Fibroblast of the aortic adventitia (primary cell): ENCODE data around the gene MLH3. TPM values are rescaled to one million over a fixed set of nuclear protein-coding genes. Genes with fewer than 3 reads are reported as not detected.
"Not testable (repeated sequence)": the region's sequence is repeated elsewhere in the genome, so short reads cannot be mapped to it uniquely, and the experiment has no call there.

Experiments used
- DNase-seq: peaks from one replicate; pipeline ENCODE4 v3.0.0-alpha.2; 2010; ENCODE audit warnings: low read depth
- H3K4me3 ChIP-seq: 2 replicates; pipeline ENCODE4 v1.5.1; 2011; ENCODE audit warnings: low read depth, mild to moderate bottlenecking, control low read depth, low read length, moderate library complexity
- total RNA-seq: library from RNA; depleted of rRNA; stranded (reverse); fragments of >200 nt; gene quantifications from 2 replicates; pipeline ENCODE4 v1.2.3, GENCODE V29; 2012; ENCODE audit warnings: low replicate concordance
- TF ChIP-seq, protein P1 (sequence below): IDR thresholded peaks from 2 replicates; pipeline ENCODE4 v1.5.1; 2011; ENCODE audit warnings: mild to moderate bottlenecking, low read length, control low read depth, inconsistent platforms; ENCODE audit not compliant: insufficient read depth

MLH3 gene
- total RNA-seq, 1 donor, result 27.2 TPM

DNA sequence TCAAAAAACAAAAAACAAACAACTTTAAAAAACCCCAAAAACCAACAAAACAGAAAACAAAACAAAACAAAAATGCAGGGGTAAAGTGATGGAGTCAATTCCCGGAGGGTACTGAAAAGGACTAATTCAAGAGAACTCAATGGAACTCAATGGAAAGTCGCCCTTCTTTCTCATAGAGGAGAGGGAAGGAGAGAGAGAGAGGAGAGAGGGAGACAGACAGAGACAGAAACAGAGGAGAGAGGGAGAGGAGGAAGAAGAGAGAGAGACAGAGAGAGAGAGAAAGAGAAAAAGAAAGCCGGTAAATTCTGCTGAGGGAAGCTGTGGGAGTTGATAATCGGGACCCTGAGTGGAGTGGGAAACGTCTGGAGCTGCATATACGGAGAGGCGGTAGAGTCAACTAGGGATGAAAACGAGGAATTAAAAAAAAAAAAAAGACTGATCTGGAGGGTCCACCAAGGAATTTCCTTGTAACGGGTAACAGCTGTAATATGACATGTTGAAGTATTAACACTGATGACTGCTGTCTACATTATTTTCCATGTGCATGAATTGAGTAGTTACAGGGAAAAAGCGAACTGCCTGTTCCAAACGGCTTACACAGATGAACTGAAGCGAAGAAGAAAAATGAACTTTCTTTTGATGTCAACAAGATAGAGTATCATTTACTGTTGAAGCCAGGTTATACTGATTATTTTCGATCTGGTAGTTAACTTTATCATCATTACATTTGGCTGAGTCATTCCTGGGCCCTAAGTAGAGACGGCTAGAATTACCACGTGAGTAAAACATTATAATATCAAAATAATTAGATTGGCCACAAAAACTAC, 17.2 kb upstream of the MLH3 start:
- H3K4me3 ChIP-seq, result peak overlapping the region; percentile 66
- peak; percentile 87 for DNase-seq
- TF ChIP-seq, protein P1, sequence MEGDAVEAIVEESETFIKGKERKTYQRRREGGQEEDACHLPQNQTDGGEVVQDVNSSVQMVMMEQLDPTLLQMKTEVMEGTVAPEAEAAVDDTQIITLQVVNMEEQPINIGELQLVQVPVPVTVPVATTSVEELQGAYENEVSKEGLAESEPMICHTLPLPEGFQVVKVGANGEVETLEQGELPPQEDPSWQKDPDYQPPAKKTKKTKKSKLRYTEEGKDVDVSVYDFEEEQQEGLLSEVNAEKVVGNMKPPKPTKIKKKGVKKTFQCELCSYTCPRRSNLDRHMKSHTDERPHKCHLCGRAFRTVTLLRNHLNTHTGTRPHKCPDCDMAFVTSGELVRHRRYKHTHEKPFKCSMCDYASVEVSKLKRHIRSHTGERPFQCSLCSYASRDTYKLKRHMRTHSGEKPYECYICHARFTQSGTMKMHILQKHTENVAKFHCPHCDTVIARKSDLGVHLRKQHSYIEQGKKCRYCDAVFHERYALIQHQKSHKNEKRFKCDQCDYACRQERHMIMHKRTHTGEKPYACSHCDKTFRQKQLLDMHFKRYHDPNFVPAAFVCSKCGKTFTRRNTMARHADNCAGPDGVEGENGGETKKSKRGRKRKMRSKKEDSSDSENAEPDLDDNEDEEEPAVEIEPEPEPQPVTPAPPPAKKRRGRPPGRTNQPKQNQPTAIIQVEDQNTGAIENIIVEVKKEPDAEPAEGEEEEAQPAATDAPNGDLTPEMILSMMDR, result no peak

DNA sequence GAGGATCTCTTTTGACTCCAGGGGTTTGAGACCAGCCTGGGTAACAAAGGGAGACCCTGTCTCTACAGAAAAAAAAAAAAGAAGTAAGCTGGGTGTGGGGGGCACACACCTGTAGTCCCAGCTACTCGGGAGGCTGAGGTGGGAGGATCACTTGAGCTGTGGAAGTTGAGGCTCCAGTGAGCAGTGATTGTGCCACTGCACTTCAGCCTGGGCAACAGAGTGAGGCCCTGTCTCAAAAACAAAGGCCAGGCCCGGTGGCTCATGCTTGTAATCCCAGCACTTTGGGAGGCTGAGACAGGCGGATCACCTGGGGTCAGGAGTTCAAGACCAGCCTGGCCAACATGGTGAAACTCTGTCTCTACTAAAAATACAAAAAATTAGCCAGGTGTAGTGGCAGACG, 16.5 kb upstream of the MLH3 start:
- not testable (repeated sequence) for DNase-seq, H3K4me3 ChIP-seq

DNA sequence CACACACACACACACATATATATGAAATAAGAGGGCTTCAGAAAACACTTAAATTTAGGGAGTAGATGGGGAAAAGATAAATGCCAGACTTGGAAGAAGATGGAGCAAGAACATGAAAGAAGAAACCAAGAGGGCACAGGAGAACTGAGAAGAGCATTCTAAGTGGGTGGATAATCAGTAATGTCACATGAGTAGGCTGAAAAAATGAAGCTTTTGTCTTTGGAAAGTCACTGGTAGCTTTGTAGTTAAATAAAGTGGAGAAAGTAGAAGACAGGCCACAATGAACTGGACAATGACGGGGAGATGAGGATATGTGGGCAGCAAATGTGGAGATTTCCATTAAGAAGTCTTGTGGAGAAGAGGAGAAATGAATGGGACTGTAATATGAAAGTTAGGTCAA, 15.9 kb upstream of the MLH3 start:
- no peak overlapping the region for H3K4me3 ChIP-seq
- no peak for DNase-seq
- TF ChIP-seq, protein P1, result no peak

DNA sequence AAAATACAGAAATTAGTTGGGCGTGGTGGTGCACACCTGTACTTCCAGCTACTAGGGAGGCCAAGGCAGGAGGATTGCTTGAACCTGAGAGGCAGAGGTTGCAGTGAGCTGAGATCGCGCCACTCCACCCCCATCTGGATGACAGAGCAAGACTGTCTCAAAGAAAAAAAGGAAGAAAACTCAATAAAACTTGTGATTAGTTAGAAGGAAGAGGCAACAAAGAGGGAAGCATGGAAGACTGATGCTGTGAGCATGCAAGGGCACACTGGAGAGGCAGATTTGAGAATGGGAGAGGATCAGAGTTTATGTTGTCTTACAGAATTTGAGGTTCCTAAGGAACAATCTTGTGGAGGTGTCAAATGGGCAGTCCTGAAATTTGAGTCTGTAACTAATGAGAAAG, 15.4 kb upstream of the MLH3 start:
- H3K4me3 ChIP-seq, result no peak overlapping the region
- DNase-seq, result no peak
- TF ChIP-seq, protein P1, result no peak

DNA sequence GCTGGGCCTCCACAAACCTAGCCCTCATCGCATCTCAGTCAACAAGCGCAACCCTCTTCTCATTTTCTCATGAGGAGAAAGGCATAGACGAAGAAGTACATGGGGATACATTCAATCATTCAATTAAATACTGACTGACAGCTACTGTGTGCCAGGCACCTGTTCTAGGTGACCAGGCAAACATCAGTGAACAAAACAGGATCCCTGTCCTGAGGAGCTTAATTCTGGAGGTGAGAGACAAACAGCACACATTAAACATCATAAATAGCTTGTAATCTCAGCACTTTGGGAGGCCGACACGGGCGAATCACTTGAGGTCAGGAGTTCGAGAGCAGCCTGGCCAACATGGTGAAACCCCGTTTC, 12.9 kb upstream of the MLH3 start:
- peak overlapping the region; percentile 99 for H3K4me3 ChIP-seq
- no peak for DNase-seq
- TF ChIP-seq, protein P1, result no peak

DNA sequence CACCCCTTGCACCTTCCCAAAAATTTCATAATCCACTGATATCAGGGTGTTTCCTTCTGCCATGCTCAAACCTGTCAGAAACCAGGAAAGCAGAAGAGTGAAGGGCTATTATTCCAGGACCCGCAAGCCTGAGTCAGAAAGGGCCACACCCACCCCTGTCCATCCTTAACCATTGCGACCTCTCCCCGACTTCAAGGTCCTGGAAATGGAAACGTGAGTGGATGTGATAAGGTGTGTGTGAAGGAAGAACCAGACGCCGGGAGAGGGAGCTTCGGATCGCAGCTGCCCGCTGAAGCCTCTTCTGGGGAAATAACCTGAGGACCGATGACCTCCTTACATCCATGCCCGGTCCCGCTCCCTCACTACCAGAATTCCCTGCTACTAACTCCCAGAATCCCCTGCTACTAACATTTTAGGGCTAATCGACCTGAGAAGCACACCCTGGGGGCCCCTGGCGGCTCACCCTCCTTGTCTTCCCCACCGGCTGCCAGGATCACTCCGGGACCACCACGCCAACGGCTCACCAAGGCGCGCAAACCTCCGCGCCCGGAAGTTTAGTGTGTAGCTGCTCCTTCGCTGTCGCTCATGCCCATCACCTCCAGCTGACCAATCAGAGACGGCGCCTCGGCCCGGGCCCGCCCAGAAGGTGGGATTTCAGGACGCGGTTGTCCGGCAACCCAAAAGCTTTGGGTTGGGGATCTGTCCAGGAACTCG, 12.4 kb upstream of the MLH3 start, which contains the start of gene ACYP1:
ACYP1 (minus strand) TSS at position 534 of the 714 bp plus-strand sequence; CDS start at position 63, 471 bp downstream.
- TF ChIP-seq, protein P1, result no peak
- H3K4me3 ChIP-seq, result peak within 1 kb of the TSS; percentile 99
- peak; percentile 88 for DNase-seq

DNA sequence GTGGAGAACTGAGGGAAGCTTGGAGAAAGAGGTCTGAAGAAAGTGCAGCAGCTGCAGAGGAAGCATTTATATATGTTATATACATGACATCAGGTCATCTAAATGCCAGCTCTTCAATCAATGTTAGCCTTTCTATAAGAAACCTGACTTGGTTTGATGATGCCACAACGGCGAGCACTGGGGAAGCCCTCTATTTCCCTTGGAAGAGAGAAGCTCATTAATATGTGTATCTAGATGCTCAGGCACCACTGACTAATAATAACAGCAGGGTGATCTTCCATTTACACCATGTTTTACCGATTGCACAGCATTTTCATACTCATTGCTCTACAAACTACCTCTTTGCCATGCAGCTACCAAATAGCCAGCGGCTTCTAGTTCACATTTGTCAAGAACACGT, 11.7 kb upstream of the MLH3 start:
- DNase-seq, result no peak
- H3K4me3 ChIP-seq, result peak overlapping the region; percentile 99
- TF ChIP-seq, protein P1, result no peak
